ENCODE measurements around the gene ANAPC2.

The ANAPC2 gene

DNA sequence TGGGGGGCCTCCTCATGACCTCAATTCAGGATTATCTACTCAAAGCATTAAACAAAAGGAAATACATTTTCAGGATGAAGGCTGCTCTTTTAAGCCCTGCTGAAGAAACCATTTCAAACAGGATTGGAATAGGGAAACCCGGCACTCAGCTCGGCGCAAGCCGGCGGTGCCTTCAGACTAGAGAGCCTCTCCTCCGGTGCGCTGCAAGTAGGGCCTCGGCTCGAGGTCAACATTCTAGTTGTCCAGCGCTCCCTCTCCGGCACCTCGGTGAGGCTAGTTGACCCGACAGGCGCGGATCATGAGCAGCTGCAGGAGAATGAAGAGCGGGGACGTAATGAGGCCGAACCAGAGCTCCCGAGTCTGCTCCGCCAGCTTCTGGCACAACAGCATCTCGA is 16.4 kb upstream of the ANAPC2 start:
- DNase-seq (ENCODE audit: extremely low spot score), result no peak
- ChIA-PET POLR2A (interaction anchor here (0.6 to 1.0 kb wide), 2 partner anchors 19 to 38 kb away, joined by 3 to 5 read pairs; no protein-coding TSS in a partner anchor), CTCF (interaction anchor here (1.3 to 3.9 kb wide), 7 partner anchors 9 to 75 kb away, joined by 3 to 18 read pairs (median 3); partner anchors contain the start of genes ANAPC2, CYSRT1, RNF224 and SSNA1)
- TF ChIP-seq, protein P1, sequence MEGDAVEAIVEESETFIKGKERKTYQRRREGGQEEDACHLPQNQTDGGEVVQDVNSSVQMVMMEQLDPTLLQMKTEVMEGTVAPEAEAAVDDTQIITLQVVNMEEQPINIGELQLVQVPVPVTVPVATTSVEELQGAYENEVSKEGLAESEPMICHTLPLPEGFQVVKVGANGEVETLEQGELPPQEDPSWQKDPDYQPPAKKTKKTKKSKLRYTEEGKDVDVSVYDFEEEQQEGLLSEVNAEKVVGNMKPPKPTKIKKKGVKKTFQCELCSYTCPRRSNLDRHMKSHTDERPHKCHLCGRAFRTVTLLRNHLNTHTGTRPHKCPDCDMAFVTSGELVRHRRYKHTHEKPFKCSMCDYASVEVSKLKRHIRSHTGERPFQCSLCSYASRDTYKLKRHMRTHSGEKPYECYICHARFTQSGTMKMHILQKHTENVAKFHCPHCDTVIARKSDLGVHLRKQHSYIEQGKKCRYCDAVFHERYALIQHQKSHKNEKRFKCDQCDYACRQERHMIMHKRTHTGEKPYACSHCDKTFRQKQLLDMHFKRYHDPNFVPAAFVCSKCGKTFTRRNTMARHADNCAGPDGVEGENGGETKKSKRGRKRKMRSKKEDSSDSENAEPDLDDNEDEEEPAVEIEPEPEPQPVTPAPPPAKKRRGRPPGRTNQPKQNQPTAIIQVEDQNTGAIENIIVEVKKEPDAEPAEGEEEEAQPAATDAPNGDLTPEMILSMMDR (IDR thresholded peaks at IDR 0.05; ENCODE audit: control extremely low read depth, extremely low read depth, low read depth, missing control alignments), result no peak

DNA sequence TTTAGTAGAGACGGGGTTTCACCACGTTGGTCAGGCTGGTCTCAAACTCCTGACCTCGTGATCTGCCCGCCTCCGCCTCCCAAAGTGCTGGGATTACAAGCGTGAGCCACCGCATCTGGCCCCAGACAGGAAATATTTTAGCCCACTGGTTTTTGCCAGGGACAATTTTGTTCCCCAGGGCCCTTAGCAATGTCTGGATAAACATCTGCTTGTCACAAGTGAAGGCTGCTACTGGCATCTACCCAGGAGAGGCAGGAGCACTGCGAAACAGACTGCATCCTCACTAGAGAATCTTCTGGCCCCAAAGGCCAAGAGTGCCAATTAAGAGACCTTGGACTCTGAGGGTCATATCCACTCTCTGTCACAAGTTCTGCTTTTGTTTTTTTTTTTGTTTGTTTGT is 14.6 kb upstream of the ANAPC2 start:
- ChIA-PET POLR2A (interaction anchor here (0.7 kb wide), 1 partner anchor 398 kb away, joined by 3 read pairs; no protein-coding TSS in a partner anchor), CTCF (interaction anchor here (1.3 to 3.9 kb wide), 3 partner anchors 14 to 74 kb away, joined by 3 to 18 read pairs (median 3); partner anchors contain the start of genes ANAPC2 and SSNA1)
- no peak for DNase-seq (ENCODE audit: extremely low spot score)
- TF ChIP-seq, protein P1 (IDR thresholded peaks at IDR 0.05; ENCODE audit: control extremely low read depth, extremely low read depth, low read depth, missing control alignments), result no peak

DNA sequence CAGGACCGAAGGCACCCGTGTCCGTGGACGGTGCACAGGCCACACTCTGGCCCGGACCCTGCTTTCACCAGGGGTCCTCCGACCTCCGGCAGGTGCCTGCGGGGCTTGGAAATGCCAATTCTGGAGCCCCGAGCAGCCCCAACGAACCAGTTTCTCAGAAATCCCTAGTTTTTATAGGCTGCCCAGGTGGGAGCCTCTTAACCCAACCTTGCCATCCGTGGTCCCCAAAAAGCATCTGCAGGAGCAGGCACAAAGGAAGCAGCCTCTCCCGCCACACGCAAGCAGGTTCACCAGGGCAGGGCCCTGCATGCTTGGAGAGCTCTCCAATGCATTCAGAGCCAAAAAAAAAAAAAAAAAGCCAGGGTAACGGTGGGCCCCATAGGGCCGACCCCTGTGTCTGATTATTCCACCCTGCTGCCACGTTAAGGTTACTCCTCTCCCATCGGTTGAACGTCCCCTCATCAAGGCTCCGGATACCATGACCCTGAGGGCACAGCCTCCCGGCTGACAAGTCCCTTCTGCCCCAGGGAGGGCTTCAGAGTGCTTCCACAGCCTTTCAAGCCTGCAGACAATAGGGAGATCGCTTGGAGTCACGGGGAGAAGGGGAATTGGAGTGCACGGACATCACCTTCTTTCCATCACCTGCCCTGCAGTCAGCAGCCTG is 13.0 kb upstream of the ANAPC2 start:
- POLR2A ChIA-PET, result interaction anchor here (0.6 to 1.5 kb wide), 10 partner anchors 12 to 115 kb away, joined by 3 to 8 read pairs (median 4); partner anchors contain the start of genes ANAPC2, MAN1B1, SSNA1 and TUBB4B
- CTCF ChIA-PET, result interaction anchor here (0.7 to 3.9 kb wide), 11 partner anchors 11 to 172 kb away, joined by 3 to 18 read pairs (median 3); partner anchors contain the start of genes ANAPC2, RNF224 and SSNA1
- TF ChIP-seq, protein P1 (IDR thresholded peaks at IDR 0.05; ENCODE audit: control extremely low read depth, extremely low read depth, low read depth, missing control alignments), result no peak
- no peak for DNase-seq (ENCODE audit: extremely low spot score)

DNA sequence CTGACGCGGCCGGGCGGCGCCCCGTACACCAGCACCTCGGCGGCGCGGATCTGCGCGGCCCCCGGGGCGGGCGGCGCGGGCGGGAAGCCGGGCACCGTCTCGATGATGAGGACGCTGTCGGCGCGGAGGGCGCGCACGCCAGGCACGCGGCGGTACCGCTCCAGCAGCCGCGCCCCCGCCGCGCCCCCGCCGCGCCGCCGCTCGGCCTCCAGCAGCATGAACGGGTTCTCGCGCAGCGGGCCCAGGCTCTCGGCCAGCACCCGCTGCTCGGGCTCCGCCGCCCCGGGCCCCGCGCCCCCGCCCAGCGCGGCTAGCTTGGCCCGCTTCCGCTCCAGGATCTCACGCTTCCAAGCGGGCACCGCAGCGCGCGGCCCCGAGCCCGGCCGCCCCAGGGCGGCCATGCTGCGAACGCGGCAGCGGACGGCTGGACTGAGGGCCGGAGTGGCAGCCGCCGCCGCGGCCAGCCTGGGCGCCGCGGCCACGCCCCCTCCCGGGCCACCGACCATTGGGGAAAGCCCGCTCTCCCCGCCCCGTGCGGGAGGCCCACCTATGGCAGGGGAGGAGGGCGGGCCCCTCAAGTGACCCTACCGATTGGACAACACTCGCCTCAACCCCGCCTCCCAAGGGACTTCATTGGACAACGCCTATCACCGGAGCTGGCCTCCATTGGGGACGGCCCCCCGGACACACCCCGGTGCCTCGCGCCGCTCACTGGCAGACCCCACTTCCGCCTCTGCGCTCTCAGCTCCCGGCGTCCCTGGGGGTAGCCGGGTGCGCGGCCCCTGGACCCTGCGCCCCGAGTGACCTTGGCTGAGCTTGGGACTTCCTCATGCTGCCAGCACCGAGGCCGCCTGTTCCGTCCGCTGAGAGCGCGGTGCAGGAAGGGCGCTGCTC is 12.2 kb upstream of the ANAPC2 start, which contains the start of gene TPRN:
TPRN (minus strand) TSS at position 431 of the 894 bp plus-strand sequence; CDS start at position 401, 30 bp downstream.
- TF ChIP-seq, protein P1 (IDR thresholded peaks at IDR 0.05; ENCODE audit: control extremely low read depth, extremely low read depth, low read depth, missing control alignments), result no peak
- peak; percentile 100 for DNase-seq (ENCODE audit: extremely low spot score)
- POLR2A ChIA-PET, result interaction anchor here (0.6 to 1.5 kb wide), 10 partner anchors 12 to 114 kb away, joined by 3 to 8 read pairs (median 4); partner anchors contain the start of genes ANAPC2, MAN1B1, SSNA1 and TUBB4B
- CTCF ChIA-PET, result interaction anchor here (0.7 to 1.5 kb wide), 10 partner anchors 10 to 172 kb away, joined by 3 to 7 read pairs (median 3); partner anchors contain the start of genes ANAPC2, RNF224 and SSNA1

DNA sequence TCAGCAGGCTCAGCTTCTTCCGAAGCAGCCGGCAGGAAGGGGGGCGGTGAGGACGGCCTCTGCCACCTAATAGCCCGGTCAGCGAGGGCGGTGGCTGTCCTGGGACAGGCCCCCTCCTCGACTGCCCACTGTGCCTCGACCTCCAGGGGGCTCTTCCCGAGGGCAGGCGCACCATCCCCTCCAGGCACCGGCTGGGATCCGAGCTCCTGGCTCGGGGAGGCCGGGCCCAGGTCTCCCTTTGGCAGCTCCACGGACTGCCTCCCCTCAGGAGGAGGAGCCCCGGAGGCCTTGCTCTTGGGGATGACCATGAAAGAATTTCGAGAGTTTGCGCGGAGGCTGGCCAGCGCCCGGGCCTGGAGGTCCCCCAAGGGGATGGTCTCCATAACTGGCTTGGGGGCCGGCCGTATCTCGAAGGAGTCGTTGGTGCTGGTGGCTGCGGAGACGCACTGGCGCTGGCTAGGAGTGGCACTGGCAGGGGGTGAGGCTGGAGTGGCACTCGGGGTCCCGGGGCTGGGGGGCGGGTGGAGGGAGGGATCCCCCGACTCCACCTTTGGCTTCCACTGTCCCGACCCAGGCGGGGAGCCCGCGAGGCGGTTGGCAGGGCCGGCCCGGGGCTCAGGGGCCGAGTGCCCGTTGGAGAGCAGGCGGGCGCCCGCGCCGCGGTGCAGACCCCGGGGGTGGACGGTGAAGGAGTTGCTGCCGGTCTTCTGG is 11.2 kb upstream of the ANAPC2 start:
- no peak for DNase-seq (ENCODE audit: extremely low spot score)
- ChIA-PET POLR2A (interaction anchor here (1.1 kb wide), 1 partner anchor 41 kb away, joined by 4 read pairs; the partner anchor contains the start of gene TUBB4B), CTCF (interaction anchor here (1.5 to 2.0 kb wide), 3 partner anchors 11 to 24 kb away, joined by 6 to 13 read pairs (median 6); partner anchors contain the start of genes ANAPC2 and SSNA1)
- TF ChIP-seq, protein P1 (IDR thresholded peaks at IDR 0.05; ENCODE audit: control extremely low read depth, extremely low read depth, low read depth, missing control alignments), result no peak

All from GM10248 (cell line).